Dermis blood vessel endothelial cell (primary cell): ENCODE measurements around the gene RTEL1. TPM values are rescaled to one million over a fixed set of nuclear protein-coding genes. Genes with fewer than 3 reads are reported as not detected.

ENCODE experiments used
- DNase-seq: peaks from one replicate; pipeline ENCODE4 v3.0.0; 2010
- total RNA-seq: library from RNA; depleted of rRNA; stranded (reverse); fragments of >200 nt; gene quantifications from 2 replicates; pipeline ENCODE4 v1.2.3, GENCODE V29; 2014

RTEL1 gene
- total RNA-seq, 1 donor from 2014 or later = 13.4 TPM

- DNase-seq = no peak
Measured at GRCh38 chr20:63741676-63742380, 83.7 kb downstream of the RTEL1 start.

- no peak for DNase-seq
Measured at GRCh38 chr20:63742381-63743024, 84.4 kb downstream of the RTEL1 start.

- no peak for DNase-seq
Measured at GRCh38 chr20:63743210-63743970, 85.3 kb downstream of the RTEL1 start.

GRCh38 chr20:63744158-63744557 lies 86.0 kb downstream of the RTEL1 start:
- DNase-seq = no peak

DNA sequence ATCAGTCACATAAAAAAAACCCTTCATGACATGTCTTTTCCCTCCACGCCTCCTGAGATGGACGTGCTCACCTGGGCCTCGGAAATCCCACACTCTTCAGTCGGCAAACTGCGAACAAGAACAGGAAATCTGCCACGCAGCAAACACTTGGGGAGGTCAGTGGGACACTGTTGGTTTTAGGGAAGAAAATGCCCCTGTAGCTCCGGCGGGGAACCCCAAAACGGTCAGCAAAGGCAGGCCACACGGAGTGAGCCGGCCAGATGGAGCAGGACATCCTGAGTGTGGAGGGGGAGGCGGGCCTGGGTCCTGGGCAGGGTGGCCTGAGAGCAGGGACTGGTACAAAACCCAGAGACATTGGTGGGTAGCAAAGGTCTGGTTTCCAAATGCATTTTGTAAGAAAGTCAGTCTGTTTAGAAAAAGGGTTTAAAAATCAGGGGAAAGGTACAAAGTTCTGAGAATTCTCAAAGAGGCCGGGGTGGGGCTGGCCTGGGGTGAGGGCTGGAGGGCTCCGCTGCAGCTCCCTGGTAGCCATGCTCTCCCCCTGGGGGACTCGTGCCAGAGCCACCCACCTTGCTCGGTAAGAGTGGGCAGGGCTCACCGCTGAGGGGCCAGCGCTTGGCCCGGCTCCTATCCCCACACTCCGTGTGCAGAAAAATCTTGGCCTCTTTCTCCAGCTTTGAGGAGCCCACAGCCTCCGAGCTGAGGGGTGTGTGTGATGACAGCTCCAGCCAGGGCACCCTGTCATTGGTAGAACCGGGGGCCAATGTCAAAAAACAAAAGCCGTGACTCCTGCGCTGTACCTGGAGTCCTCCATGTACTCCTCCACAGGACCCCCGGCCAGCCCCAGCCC lies 86.7 kb downstream of the RTEL1 start:
- DNase-seq = no peak

- DNase-seq = no peak
Measured at GRCh38 chr20:63745424-63745805, 87.3 kb downstream of the RTEL1 start.

Other genes starting within 250 kb of the RTEL1 start
- gene KCNQ2, start 185.7 kb upstream of the RTEL1 start, total RNA-seq = not detected in 2 replicates
- gene EEF1A2, start 159.2 kb upstream of the RTEL1 start, total RNA-seq = 5.0 and 5.3 TPM in 2 replicates
- 19.9 and 37.3 TPM in 2 replicates for gene PPDPF, start 137.5 kb upstream of the RTEL1 start, total RNA-seq
- gene PTK6, start 120.9 kb upstream of the RTEL1 start, total RNA-seq = under 0.01 and 0.05 TPM in 2 replicates
- gene SRMS, start 110.6 kb upstream of the RTEL1 start, total RNA-seq = not detected in 2 replicates
- gene FNDC11, start 104.2 kb upstream of the RTEL1 start, total RNA-seq = 1.2 and 2.4 TPM in 2 replicates
- 54.8 and 64.0 TPM in 2 replicates for gene HELZ2, start 84.1 kb upstream of the RTEL1 start, total RNA-seq
- gene GMEB2, start 31.2 kb upstream of the RTEL1 start, total RNA-seq = 10.9 and 18.7 TPM in 2 replicates
- 0.85 and 1.2 TPM in 2 replicates for gene STMN3, start 4.9 kb upstream of the RTEL1 start, total RNA-seq
- gene TNFRSF6B, start 38.3 kb downstream of the RTEL1 start, total RNA-seq = 16.8 and 22.0 TPM in 2 replicates
- gene ARFRP1, start 49.7 kb downstream of the RTEL1 start, total RNA-seq = 46.9 and 48.3 TPM in 2 replicates
- gene ZGPAT, start 49.7 kb downstream of the RTEL1 start, total RNA-seq = 25.6 and 29.1 TPM in 2 replicates
- 3.4 and 3.7 TPM in 2 replicates for gene LIME1, start 78.4 kb downstream of the RTEL1 start, total RNA-seq
- 11.7 and 24.1 TPM in 2 replicates for gene SLC2A4RG, start 81.5 kb downstream of the RTEL1 start, total RNA-seq
- 41.2 and 67.4 TPM in 2 replicates for gene ZBTB46, start 173.0 kb downstream of the RTEL1 start, total RNA-seq
- gene ABHD16B, start 203.2 kb downstream of the RTEL1 start, total RNA-seq = not detected in 2 replicates
- gene TPD52L2, start 207.0 kb downstream of the RTEL1 start, total RNA-seq = 169 and 181 TPM in 2 replicates
- gene DNAJC5, start 236.8 kb downstream of the RTEL1 start, total RNA-seq = 90.9 and 98.3 TPM in 2 replicates